Measurements from ENCODE around the gene LRRC47.

Gene LRRC47

GRCh38 chr1:3786468-3787348 is 9.6 kb downstream of the LRRC47 start:
- no peak for DNase-seq (ENCODE audit: low spot score)

GRCh38 chr1:3785456-3786157 is 10.7 kb downstream of the LRRC47 start:
- no peak for DNase-seq (ENCODE audit: low spot score)

- DNase-seq (ENCODE audit: low spot score) = no peak
Measured at GRCh38 chr1:3785045-3785444, 11.3 kb downstream of the LRRC47 start.

- no peak for DNase-seq (ENCODE audit: low spot score)
Measured at GRCh38 chr1:3783651-3784474, 12.4 kb downstream of the LRRC47 start.

GRCh38 chr1:3780901-3781300 is 15.4 kb downstream of the LRRC47 start:
- DNase-seq (ENCODE audit: low spot score) = no peak

DNA sequence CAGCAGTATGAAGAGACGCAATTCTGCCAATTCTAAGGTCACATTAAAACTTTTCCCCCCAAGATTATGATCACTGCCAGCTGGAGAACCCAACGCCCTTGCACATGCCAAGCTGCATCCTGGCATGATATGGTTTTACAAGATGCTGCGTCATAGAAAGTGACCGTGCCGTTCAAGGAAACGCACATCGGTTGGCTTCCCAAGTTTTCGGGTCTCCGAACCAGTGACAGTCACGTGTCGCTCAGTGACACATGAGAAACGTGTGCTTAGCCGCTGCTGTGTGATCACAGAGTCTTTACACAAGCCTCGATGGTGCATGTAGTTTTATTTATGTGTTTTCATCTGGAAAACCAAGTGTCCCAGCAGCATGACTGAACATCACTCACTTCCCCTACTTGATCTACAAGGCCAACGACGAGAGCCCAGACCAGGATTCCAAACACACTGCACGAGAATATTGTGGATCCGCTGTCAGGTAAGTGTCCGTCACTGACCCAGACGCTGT is 16.3 kb downstream of the LRRC47 start:
- DNase-seq (ENCODE audit: low spot score) = no peak

GRCh38 chr1:3779265-3779911 is 16.9 kb downstream of the LRRC47 start:
- DNase-seq (ENCODE audit: low spot score) = no peak

- no peak for DNase-seq (ENCODE audit: low spot score)
Measured at GRCh38 chr1:3778590-3779264, 17.6 kb downstream of the LRRC47 start.

DNA sequence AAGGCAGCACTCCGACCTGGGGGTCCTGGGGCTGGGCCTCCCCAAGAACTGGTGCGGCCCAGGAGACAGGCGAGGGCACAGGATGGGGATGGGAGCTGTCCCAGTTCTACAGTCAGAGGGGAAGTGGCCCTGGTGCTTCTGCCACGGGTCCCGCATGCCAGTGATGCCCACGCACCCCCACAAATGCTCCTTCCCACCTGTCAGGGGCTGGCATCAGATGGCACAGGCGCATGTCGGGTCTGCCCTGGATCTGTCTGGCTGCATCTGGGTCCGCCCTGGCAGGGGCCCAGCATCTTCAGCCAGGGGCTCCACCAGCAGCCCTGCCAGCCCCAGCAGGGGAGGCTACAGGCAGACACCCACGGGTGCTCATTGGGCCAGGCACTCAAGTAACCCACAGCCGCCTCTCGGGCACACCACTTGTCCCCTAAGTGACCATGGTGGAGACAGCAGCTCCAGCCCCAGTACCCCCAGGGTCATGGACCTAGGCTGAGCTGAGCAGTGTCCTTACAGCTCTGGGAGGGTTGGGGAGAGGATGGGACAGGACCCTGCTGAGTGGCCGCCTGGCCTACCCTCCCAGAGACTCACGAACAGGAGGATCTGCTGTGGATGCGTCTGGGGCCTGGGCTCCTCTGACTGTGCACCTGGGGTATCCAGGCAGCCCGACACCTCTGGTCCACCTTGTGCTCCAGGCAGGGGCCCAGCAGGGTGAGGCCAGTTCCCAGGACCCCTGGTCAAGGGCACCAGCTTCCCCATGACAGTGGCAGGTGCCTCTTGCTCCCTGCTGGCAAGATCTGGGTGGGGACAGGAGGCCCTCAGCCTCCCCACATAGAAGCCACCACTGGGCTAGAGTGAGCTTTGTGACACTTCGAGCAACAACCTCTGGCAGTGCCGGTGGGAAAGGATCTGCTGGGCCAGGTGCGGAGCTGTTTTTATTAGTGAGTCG is 18.4 kb downstream of the LRRC47 start:
- no peak for DNase-seq (ENCODE audit: low spot score)

- DNase-seq (ENCODE audit: low spot score) = no peak
Measured at GRCh38 chr1:3777078-3777547, 19.2 kb downstream of the LRRC47 start.

GRCh38 chr1:3776231-3776961 is 19.9 kb downstream of the LRRC47 start:
- DNase-seq (ENCODE audit: low spot score) = no peak

DNA sequence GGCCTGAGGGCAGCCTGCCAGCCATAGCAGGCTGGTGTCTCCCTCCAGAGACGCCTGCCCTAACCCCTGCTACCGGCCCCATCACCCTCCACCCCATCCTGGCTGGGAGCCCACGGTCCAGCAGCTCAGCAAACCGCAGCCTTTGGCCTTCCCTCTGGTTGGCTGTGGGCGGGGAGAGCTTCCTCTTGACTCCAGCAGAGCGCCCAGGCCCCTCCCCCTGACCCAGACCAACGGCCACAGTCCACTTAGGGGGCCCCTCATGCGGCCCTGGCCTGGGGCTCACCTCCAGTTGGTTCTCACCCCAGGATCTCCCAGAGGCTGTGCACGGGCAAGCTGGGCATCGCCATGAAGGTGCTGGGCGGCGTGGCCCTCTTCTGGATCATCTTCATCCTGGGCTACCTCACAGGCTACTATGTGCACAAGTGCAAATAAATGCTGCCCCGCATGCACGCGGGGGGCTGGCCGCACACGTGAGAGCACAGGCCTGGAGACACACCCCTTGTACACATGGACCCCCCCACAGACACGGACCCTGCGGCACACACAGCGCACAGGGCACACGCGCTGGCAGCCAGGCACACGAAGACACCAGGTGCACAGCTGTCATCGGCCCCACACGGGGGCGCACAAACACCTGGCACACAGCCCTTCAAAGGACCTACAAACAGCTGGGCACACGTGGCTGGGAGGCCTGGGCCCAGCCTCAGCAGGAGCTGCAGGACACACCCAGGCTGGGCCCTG is 20.6 kb downstream of the LRRC47 start:
- peak; percentile 49 for DNase-seq (ENCODE audit: low spot score)

GRCh38 chr1:3774946-3775489 is 21.3 kb downstream of the LRRC47 start:
- DNase-seq (ENCODE audit: low spot score) = no peak

- no peak for DNase-seq (ENCODE audit: low spot score)
Measured at GRCh38 chr1:3774276-3774945, 21.9 kb downstream of the LRRC47 start.

GRCh38 chr1:3773572-3774275 is 22.6 kb downstream of the LRRC47 start:
- no peak for DNase-seq (ENCODE audit: low spot score)

DNA sequence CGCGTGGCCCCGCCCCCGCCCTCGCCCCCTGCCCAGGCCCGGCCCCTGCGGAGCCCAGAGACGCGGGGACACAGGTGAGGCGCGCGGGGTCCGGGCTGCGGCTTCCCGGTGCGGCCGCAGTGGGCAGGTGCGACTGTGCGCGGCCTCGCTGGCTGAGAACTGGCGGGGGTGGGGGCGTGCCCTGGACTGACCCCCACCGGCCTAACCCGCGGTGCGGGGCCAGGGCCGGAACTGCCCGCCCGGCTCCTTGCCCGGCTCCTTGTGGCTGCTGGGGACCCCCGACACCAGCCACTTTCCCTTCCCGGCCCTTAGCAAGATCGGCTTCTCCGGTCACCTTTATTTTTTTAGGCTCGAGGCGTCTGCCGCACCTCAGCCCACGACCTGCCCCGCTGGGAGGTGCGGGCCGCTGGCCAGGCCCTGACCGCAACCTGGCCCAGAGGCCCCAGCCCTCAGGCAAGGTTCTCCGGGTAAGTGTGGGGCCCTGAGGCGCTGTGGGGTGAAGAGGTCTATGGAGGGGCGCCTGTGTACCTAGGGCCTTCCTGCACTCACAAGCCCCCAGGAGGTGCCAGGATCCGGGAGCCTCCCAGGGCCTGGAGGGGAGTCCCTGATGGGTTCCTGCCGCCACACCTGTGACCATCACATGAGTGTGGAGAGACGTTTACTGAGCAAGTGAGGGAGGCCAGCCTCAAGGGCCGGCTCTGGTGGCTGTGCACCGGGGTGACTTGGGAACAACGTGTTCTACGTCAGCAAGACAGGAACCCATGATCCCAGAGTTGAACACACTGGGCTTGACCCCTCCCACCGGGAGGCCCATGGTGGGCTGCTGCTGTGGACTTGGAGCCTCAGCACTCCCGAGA is 23.4 kb downstream of the LRRC47 start, which contains the start of gene SMIM1:
Gene SMIM1, plus strand, starts transcription at position 35 of the 857 bp plus-strand sequence. CDS start 2,625 bp downstream, outside the sequence.
- no peak for DNase-seq (ENCODE audit: low spot score)

Measured in RKO (cell line).